ENCODE data around the gene SPATC1L.

SPATC1L gene

GRCh38 chr21:46195595-46196195 is 11.4 kb upstream of the SPATC1L start:
- Histone ChIP-seq H3K27ac (ENCODE audit: low read depth, low read length) (no peak overlapping the region), H3K9ac (ENCODE audit: low read length) (no peak overlapping the region), H3K4me1 (ENCODE audit: control insufficient read depth, insufficient read depth, low read length) (no peaks in the 10 kb centered on the region), H3K9me3 (ENCODE audit: control insufficient read depth, insufficient read depth, low read depth, low read length) (no peaks in the 10 kb centered on the region), H3K36me3 (ENCODE audit: control insufficient read depth, insufficient read depth, low read length) (peaks cover 90% of the 10 kb centered on the region), H3K4me3 (ENCODE audit: low read depth, low read length) (no peak overlapping the region), H3K27me3 (ENCODE audit: control insufficient read depth, insufficient read depth, low read length) (no peaks in the 10 kb centered on the region)

DNA sequence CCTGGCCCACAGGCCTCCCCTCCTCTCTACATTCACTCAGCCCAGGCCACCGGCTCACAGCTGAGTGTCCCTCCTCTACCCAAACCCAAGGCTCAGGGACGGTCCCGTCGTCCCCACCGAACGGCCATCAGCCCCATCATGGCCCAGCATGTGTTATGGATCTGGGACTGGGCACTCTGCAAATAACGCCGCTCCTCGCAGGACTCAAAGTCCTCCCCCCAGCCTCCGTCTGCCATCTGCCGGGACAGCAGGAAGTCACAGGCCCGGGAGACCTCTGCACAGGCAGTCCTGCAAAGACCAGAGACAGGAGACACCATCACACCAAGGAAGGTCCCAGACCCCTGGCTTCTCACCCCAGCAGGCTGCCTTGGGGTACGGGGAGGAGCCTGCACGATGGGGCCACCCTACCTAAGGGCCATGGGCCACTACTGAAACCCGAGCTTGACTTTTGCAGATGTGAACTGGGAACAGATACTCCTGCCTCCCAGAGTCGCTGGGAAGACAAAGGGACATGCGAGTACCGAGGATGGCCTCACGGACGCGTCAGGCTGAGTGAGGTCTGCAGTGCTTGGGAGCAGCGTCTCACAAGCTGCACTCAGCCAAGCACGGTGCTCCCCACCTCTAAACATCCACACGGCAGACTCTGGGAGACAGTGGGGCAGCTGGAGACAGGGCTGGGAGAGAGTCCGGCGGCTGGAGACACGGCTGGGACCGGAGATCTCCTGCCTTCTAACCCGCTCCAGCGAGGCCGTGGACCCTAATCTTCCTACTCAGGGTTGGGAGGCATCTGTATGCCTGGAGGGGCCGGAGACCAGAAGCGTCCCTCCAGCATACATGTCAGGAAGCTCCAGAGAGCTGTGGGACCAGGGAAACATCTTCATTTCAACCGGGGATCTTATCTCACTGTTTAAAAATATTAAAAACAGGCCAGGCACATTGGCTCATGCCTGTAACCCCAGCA is 10.4 kb upstream of the SPATC1L start:
- Histone ChIP-seq H3K4me3 (ENCODE audit: low read depth, low read length) (no peak overlapping the region), H3K9me3 (ENCODE audit: control insufficient read depth, insufficient read depth, low read depth, low read length) (no peaks in the 10 kb centered on the region), H3K27me3 (ENCODE audit: control insufficient read depth, insufficient read depth, low read length) (no peaks in the 10 kb centered on the region), H3K9ac (ENCODE audit: low read length) (no peak overlapping the region), H3K36me3 (ENCODE audit: control insufficient read depth, insufficient read depth, low read length) (peaks cover 91% of the 10 kb centered on the region), H3K27ac (ENCODE audit: low read depth, low read length) (no peak overlapping the region), H3K4me1 (ENCODE audit: control insufficient read depth, insufficient read depth, low read length) (no peaks in the 10 kb centered on the region)

DNA sequence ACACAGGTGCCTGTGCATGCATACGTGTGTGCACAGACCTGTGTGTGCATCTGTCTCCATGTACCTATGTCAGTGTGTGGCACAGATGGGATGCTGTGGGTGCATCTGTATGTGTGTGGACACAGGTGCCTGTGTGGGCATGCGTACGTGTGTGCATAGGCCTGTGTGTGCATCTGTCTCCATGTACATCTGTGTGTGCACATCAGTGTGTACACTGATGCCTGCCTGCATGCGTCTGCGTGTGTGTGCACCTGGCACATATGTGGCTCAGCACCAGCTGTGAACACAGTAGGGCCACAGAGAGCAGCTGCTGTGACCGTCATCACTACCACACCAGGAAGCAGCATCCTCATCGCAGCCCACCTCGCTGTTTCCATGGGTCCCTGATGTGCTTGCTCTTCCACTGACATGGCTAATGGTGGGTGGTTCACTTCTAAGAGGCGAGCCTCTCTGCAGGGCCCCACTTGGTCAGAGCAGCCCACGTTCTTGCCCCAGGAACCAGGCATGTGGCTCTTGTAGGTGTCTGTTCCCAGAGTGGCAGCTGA is 9.6 kb upstream of the SPATC1L start:
- H3K4me3 ChIP-seq (ENCODE audit: low read depth, low read length) = no peak overlapping the region
- H3K27ac ChIP-seq (ENCODE audit: low read depth, low read length) = no peak overlapping the region
- peaks cover 7% of the 10 kb centered on the region for H3K4me1 ChIP-seq (ENCODE audit: control insufficient read depth, insufficient read depth, low read length)
- H3K9me3 ChIP-seq (ENCODE audit: control insufficient read depth, insufficient read depth, low read depth, low read length) = no peaks in the 10 kb centered on the region
- H3K9ac ChIP-seq (ENCODE audit: low read length) = no peak overlapping the region
- peaks cover 87% of the 10 kb centered on the region for H3K36me3 ChIP-seq (ENCODE audit: control insufficient read depth, insufficient read depth, low read length)
- H3K27me3 ChIP-seq (ENCODE audit: control insufficient read depth, insufficient read depth, low read length) = no peaks in the 10 kb centered on the region

- Histone ChIP-seq H3K4me1 (ENCODE audit: control insufficient read depth, insufficient read depth, low read length) (peaks cover 19% of the 10 kb centered on the region), H3K4me3 (ENCODE audit: low read depth, low read length) (no peak overlapping the region), H3K27ac (ENCODE audit: low read depth, low read length) (no peak overlapping the region), H3K36me3 (ENCODE audit: control insufficient read depth, insufficient read depth, low read length) (peaks cover 86% of the 10 kb centered on the region), H3K27me3 (ENCODE audit: control insufficient read depth, insufficient read depth, low read length) (no peaks in the 10 kb centered on the region), H3K9ac (ENCODE audit: low read length) (no peak overlapping the region), H3K9me3 (ENCODE audit: control insufficient read depth, insufficient read depth, low read depth, low read length) (no peaks in the 10 kb centered on the region)
Measured at GRCh38 chr21:46191686-46192575, 7.7 kb upstream of the SPATC1L start.

- Histone ChIP-seq H3K27me3 (ENCODE audit: control insufficient read depth, insufficient read depth, low read length) (no peaks in the 10 kb centered on the region), H3K36me3 (ENCODE audit: control insufficient read depth, insufficient read depth, low read length) (peaks cover 80% of the 10 kb centered on the region), H3K9ac (ENCODE audit: low read length) (no peak overlapping the region), H3K4me3 (ENCODE audit: low read depth, low read length) (no peak overlapping the region), H3K4me1 (ENCODE audit: control insufficient read depth, insufficient read depth, low read length) (peaks cover 19% of the 10 kb centered on the region), H3K9me3 (ENCODE audit: control insufficient read depth, insufficient read depth, low read depth, low read length) (no peaks in the 10 kb centered on the region), H3K27ac (ENCODE audit: low read depth, low read length) (no peak overlapping the region)
Measured at GRCh38 chr21:46191257-46191685, 7.0 kb upstream of the SPATC1L start.

DNA sequence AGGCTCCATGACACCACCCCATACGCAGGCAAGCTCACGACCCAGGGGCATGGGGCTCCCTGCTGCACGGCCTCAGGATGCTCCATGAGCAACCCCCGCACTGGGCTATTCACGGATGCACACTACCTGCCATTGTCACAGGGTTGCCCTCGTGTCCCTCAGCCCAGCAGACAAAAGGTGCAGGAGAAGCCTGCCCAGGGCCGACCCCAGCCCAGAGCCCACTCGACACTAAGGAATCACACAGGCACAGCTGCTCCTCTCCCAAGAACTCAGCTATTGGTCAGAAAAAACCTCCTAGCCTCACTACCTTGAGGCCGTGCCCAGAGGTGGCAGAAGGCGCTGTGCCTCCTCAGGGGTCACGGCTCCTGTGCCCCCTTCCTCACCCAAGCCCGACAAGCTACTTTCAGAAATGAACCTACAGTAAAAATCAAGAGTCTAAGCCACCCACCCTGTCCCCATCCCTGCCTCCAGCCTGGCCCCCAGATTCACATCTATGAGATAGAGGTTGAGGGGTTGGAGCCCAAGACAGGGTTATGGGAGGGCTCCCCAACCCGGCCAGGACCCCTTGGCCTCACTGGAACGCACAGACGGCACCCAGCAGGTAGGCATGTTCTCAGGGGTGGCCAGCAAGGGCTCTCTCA is 6.4 kb upstream of the SPATC1L start:
- H3K27ac ChIP-seq (ENCODE audit: low read depth, low read length) = no peak overlapping the region
- H3K9ac ChIP-seq (ENCODE audit: low read length) = no peak overlapping the region
- peaks cover 73% of the 10 kb centered on the region for H3K36me3 ChIP-seq (ENCODE audit: control insufficient read depth, insufficient read depth, low read length)
- H3K9me3 ChIP-seq (ENCODE audit: control insufficient read depth, insufficient read depth, low read depth, low read length) = no peaks in the 10 kb centered on the region
- H3K4me1 ChIP-seq (ENCODE audit: control insufficient read depth, insufficient read depth, low read length) = peaks cover 19% of the 10 kb centered on the region
- H3K4me3 ChIP-seq (ENCODE audit: low read depth, low read length) = no peak overlapping the region
- H3K27me3 ChIP-seq (ENCODE audit: control insufficient read depth, insufficient read depth, low read length) = no peaks in the 10 kb centered on the region

- Histone ChIP-seq H3K4me3 (ENCODE audit: low read depth, low read length) (no peak overlapping the region), H3K27ac (ENCODE audit: low read depth, low read length) (no peak overlapping the region), H3K36me3 (ENCODE audit: control insufficient read depth, insufficient read depth, low read length) (peaks cover 67% of the 10 kb centered on the region), H3K9me3 (ENCODE audit: control insufficient read depth, insufficient read depth, low read depth, low read length) (no peaks in the 10 kb centered on the region), H3K4me1 (ENCODE audit: control insufficient read depth, insufficient read depth, low read length) (peaks cover 19% of the 10 kb centered on the region), H3K9ac (ENCODE audit: low read length) (no peak overlapping the region), H3K27me3 (ENCODE audit: control insufficient read depth, insufficient read depth, low read length) (no peaks in the 10 kb centered on the region)
Measured at GRCh38 chr21:46189959-46190490, 5.8 kb upstream of the SPATC1L start.

- Histone ChIP-seq H3K36me3 (ENCODE audit: control insufficient read depth, insufficient read depth, low read length) (peaks cover 61% of the 10 kb centered on the region), H3K9ac (ENCODE audit: low read length) (no peak overlapping the region)
Measured at GRCh38 chr21:46189213-46189958, 5.1 kb upstream of the SPATC1L start.

GRCh38 chr21:46188226-46189212 is 4.3 kb upstream of the SPATC1L start:
- peaks cover 19% of the 10 kb centered on the region for H3K4me1 ChIP-seq (ENCODE audit: control insufficient read depth, insufficient read depth, low read length)
- no peak overlapping the region for H3K4me3 ChIP-seq (ENCODE audit: low read depth, low read length)
- H3K36me3 ChIP-seq (ENCODE audit: control insufficient read depth, insufficient read depth, low read length) = peaks cover 52% of the 10 kb centered on the region
- peak overlapping the region; percentile 8; the same call in 1 of the 2 replicates for H3K27ac ChIP-seq (ENCODE audit: low read depth, low read length)
- no peaks in the 10 kb centered on the region for H3K27me3 ChIP-seq (ENCODE audit: control insufficient read depth, insufficient read depth, low read length)
- H3K9ac ChIP-seq (ENCODE audit: low read length) = peak overlapping the region; percentile 37
- H3K9me3 ChIP-seq (ENCODE audit: control insufficient read depth, insufficient read depth, low read depth, low read length) = no peaks in the 10 kb centered on the region

More at GRCh38 chr21:46189213-46189958, 5.1 kb upstream of the SPATC1L start:
- Histone ChIP-seq H3K4me1 (ENCODE audit: control insufficient read depth, insufficient read depth, low read length) (peaks cover 19% of the 10 kb centered on the region), H3K4me3 (ENCODE audit: low read depth, low read length) (no peak overlapping the region), H3K9me3 (ENCODE audit: control insufficient read depth, insufficient read depth, low read depth, low read length) (no peaks in the 10 kb centered on the region), H3K27ac (ENCODE audit: low read depth, low read length) (no peak overlapping the region), H3K27me3 (ENCODE audit: control insufficient read depth, insufficient read depth, low read length) (no peaks in the 10 kb centered on the region)
